GM12892 (cell line): Measurements from ENCODE around the gene PRKAG3.

Experiments
- DNase-seq: peaks from one replicate; pipeline ENCODE4 v3.0.0; 2011; ENCODE audit not compliant: insufficient read length
- FAIRE-seq: peaks from 2 replicates; lab custom pipeline; 2011; peaks lifted over from hg19 to GRCh38; lab: Jason Lieb, UNC
- POLR2A ChIP-seq: IDR thresholded peaks from 2 replicates; pipeline ENCODE4 v1.6.1; 2011; ENCODE audit warnings: low read depth, low read length, control low read depth
- POLR2AphosphoS5 ChIP-seq: IDR thresholded peaks from 2 replicates; pipeline ENCODE4 v1.6.1; 2011; ENCODE audit warnings: low read depth, low read length, control low read depth
- TAF1 ChIP-seq: IDR thresholded peaks from 2 replicates; pipeline ENCODE4 v1.6.1; 2011; ENCODE audit warnings: low read depth, mild to moderate bottlenecking, control low read depth, low read length, borderline replicate concordance

Gene PRKAG3

DNA sequence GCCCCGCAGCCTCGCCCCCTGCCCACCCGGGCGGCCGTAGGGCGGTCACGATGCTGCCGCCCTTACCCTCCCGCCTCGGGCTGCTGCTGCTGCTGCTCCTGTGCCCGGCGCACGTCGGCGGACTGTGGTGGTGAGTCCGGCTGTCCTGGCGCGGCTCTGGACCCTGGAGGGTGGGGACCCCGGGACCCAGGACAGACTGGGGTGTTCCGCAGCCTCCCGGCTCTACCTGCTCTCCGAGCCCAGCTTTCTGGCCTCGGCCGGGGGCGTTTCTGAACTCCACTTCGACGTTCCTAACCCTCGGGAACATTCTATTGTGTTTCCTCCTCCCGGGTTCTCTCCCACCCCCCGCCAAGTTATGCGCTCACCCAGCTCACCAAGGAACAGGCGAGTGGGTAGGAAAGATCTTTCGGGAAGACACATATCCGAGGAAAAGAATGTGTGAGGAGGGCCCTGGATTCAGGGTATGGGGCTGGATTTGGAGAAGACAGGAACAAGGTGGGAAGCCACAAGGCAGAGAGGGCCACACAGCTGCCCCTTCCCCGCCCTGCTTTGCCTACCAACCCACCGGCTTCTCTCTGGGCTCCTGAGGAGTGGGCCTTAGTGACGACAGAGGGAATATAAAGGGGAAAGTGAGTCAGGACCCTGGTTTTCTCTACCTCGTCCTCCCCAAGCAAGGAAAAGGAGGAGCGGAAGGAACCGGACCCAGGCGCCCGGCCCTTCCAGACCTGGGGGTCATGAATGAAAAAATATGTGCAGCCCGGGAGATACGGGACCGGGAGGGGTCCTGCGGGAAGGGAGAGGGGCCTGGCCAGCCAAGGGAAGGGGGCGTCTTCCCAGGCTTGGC, 28.6 kb upstream of the PRKAG3 start:
- TF ChIP-seq POLR2AphosphoS5: no peak
- no peak for DNase-seq
- no peak for FAIRE-seq

DNA sequence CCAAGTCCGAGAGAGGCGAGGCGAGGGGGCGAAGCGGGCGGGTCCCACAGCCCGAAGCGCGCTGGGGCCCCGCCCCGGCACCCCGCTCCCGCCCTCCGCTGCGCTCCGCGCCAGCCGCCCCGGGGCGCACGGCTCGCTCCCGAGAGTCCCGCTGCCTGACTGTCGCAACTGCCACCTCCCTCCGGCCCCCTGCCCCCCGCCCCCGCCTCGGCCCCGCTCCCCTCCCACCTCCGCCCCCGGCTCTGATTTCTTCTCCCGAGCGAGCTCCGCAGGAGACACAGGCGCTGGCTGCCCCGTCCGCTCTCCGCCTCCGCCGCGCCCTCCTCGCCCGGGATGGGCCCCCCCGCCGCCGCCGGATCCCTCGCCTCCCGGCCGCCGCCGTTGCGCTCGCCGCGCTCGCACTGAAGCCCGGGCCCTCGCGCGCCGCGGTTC, 28.0 kb upstream of the PRKAG3 start, which contains the start of gene WNT6:
Gene WNT6 (plus strand): TSS at position 250 of the 432 bp plus-strand sequence. CDS start 233 bp downstream, outside the sequence.
- FAIRE-seq (no peak), DNase-seq (no peak)
- TF ChIP-seq POLR2AphosphoS5: no peak
- no peak for TF ChIP-seq POLR2A
- no peak for TF ChIP-seq TAF1

DNA sequence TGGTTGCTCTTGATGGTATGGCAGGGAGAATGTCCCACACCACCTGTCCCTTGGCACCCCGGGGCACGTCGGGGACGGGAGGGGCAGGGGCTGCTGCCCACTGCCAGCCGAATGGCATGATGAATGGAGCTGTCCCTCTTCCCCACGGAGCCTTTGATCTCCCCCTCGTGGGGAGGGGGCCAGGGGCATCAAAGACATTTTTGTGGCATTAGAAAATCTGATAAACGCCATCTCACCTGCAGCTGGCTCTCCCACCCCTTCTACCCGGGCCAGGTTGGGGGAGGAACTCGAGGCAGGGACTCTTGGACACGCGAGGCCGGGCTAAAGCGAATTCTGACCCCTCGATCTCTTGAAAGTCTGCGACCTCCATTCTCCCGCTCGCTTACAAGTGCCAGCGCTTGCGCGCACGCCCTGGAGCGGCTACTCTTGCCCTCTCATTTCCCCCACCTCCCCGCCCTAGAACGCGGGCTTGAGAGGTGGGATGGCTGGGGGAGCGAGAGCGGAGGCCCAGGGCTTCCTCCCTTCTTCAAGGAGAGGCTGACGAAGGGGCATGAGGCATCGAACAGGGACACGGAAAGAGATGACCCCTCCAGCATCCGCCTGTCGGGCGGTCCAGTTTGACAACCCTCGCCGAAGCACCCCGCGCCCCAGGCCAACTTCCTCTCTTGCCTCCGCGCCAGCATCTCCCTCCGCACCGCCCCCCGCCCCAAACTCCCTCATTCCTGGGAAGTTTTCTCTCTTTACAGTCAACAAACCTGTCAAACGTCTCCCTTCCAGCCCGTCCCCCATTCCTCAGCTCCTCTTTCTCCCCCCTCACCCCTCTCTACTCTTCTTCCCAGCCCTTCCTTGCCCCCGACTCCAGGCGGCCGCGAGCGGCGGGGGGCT, 27.3 kb upstream of the PRKAG3 start:
- no peak for TF ChIP-seq TAF1
- FAIRE-seq (no peak), DNase-seq (no peak)

DNA sequence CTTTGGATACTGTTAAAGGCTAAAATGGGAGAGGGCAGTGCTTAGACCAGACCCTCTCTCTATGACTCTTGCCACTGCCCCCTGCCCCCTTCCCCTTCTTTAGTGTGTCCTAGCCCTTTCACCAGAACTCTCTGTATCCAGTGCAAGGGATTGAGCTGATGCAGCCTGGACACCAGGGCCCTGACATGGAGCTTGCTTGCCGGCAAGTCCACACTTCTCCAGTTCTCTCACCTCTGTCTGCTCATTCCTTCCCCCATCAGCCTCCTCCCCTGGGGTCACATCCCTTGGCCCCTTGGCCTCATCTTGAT, 26.5 kb upstream of the PRKAG3 start:
- DNase-seq (no peak), FAIRE-seq (no peak)
- TF ChIP-seq POLR2A (no peak), TAF1 (no peak), POLR2AphosphoS5 (no peak)

DNA sequence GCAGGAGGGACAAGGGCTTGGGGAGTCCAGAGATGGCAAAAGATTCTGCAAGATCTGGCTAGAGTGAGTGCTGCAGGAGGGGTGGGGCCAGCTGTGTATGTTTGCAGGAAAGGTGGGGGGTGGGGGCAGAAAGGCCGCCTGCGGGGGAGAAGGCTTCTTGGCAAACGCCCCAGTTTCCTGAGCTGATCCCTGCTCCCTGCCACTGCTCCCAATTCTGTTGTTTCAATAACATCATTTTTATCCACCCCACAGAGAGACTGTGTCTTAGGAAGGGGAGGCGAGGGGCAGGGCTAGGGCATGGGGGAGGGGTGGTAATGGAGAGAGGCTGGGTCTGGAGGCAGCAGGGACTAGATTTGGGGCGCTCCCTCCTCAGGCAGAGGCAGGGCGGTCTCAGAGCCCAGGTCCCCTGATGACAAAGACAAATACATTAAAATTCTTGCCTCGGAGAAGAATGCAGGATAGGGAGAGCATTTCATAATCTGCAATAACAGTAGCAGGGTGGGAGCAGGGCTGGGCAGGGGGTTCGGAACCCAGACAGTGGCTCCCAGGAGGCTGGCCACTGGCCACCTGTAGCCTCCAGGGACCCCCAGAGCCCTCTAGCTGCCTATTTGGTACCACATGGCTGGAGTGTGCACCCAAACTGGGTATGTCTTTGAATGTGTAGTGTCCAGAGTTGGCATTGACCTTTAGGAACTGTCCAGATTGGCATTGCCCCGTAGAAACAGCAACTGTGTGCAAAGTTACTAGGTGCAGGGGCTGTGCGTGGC, 26.0 kb upstream of the PRKAG3 start:
- no peak for TF ChIP-seq POLR2A
- TF ChIP-seq TAF1: no peak
- TF ChIP-seq POLR2AphosphoS5: no peak
- FAIRE-seq: no peak
- no peak for DNase-seq

DNA sequence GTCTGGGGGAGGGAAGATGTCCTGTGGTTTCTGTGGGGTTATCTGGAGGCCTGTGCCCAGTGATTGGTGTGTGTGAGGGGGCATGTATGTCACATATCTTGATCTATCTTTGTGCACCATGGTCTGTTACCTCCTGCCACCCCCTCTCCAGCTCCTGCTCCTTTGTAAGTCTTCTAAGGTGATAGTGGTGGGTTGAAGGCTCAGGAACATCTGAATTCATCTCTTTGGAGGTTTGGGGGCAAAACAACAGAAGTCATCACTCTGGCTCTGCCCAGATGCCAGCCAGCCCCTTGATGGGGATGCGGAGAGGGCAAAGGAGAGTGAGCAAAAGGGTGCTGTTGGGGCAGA, 25.3 kb upstream of the PRKAG3 start:
- TF ChIP-seq POLR2AphosphoS5 (no peak), POLR2A (no peak), TAF1 (no peak)
- DNase-seq: no peak
- no peak for FAIRE-seq

DNA sequence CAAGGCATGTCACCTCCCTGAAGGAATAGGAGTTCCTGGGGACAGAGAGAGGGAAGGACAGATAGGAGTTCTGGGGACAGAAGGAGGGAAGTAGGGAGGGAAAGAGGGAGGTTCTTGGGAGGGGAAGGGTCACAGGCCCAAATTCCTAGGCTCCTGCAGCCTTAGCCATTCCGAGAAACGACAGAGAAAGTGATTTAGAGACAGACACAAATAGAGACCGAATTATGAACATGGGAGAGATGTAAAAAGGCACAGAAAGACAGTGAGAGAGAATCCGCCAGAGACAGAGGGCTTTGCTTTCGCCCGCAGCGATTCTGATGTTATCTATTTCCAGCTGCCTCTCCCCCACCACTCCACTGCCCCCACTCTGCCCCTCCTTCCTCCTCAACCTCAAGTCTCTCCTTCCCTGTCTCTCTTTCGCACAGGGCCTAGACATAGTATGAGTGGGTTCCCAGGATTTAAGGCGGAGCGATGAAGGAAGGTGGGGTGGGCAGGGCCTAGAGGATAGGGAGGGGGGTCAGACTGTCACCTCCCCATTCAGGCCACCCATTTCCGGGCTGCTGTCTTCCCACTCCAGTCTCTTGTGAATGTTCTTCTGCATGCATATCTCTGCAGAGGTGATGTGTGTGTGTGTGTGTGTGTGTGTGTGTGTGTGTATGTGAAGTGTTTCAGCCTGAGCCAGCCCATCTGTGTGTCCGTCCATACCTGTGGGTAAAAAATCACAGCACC, 24.7 kb upstream of the PRKAG3 start:
- TF ChIP-seq TAF1: no peak
- no peak for TF ChIP-seq POLR2AphosphoS5
- no peak for TF ChIP-seq POLR2A
- DNase-seq (no peak), FAIRE-seq (no peak)

DNA sequence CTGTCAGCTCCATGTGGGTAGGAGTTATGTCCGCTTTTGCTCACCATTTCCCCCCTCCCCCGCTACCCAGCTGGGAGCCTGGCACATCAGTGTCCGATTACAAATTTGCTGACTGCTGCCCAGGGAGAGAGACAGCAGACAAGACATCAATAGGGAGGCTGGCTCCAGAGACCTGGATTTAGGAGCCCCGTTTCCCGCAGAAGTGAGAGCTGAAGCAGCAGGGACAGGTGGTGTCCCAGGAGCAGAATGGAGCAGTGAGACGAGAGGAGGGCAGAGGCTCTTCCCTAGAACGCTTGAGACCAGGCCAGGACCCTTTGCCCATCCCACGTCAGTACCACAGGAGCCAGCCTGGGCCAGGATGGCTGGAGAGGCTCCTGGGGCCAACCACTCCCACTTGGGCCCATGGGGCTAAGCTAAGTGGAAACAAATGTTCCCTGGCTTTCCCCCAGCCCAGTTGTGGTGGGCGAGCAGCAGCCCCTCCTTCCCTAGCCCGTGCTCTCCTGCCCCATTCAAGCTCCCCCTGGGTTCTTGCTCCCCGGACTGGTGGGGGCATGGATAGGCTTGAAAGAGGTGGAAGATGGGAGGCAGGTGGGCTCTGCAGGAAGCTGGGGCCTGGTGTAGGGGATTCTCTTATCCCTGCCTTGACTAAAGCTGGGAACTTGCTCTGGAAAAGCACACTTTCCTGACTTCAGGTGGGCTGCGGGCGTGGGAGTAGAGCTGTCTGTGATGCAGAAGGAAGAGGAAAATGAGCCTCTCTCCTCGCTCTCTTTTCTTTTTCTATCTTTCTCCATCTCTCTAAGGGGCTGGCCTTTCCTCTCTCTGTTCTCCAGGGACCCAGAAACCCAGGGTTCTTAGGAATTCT, 23.9 kb upstream of the PRKAG3 start:
- FAIRE-seq: no peak
- TF ChIP-seq POLR2A (no peak), TAF1 (no peak), POLR2AphosphoS5 (no peak)

DNA sequence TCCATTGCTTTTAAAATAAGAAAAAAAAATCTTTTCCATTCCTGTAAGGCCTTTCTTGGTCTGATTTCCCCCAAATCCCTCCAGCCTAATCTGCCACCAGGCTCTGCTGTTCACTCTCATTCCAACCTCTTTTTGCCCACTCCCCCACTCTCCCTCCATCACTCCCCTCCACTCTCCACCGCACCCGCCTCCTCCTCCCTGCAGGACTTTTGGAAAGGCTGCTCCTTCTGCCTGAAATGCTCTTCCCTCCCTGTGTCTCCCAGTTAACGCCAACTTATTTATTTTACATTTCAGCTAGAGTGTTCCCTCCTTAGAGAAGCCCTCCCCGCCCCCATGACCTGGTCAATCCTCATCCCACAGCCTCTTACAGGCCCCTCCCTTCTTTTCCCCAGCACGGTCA, 23.3 kb upstream of the PRKAG3 start:
- no peak for TF ChIP-seq TAF1
- no peak for TF ChIP-seq POLR2A
- no peak for TF ChIP-seq POLR2AphosphoS5
- no peak for DNase-seq
- no peak for FAIRE-seq

More for the DNA sequence above, 23.9 kb upstream of the PRKAG3 start:
- DNase-seq: no peak

DNA sequence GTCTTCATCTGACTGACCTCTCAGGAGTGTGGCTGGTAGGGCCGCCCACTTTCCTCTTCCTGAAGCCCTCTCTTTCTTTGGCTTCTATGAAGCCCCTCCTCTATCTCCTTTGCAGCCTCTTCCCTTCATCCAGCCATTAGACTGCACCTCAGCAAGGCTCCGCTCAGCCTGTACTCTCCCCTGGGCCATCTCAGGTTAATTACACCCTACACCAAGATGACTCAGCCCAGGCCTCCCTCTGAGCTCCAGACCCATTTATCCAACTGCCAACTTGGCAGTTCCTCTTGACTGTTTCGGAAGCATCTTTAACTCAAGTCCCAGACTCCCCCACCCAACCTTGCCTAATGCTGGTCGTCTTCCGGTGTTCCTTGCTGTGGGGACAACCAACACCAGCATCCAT, 22.2 kb upstream of the PRKAG3 start:
- DNase-seq: no peak
- no peak for FAIRE-seq

More for the DNA sequence above, 22.2 kb upstream of the PRKAG3 start:
- TF ChIP-seq POLR2AphosphoS5 (no peak), TAF1 (no peak), POLR2A (no peak)
